WTC11 (cell line): ENCODE data around the gene UVRAG. TPM values are rescaled to one million over a fixed set of nuclear protein-coding genes. Genes with fewer than 3 reads are reported as not detected.

Source experiments
- ATAC-seq: fragments of 200-7000 bp; cut with Tn5 transposase; 2 replicates; pipeline ENCODE4 v1.10.0; 2021; ENCODE audit warnings: mild to moderate bottlenecking, moderate library complexity
- CTCF ChIA-PET: fragments of 300-600 bp; sonication (Branson Sonifier 250); formaldehyde crosslinking; loops from one replicate; lab custom pipeline; 2021; ENCODE audit warnings: antibody characterized with exemption; lab: Charles Lee
- POLR2A ChIA-PET: fragments of 350-600 bp; sonication (Branson Sonifier 250); formaldehyde crosslinking; loops from one replicate; lab custom pipeline; 2021; ENCODE audit warnings: antibody characterized with exemption; lab: Charles Lee
- DNase-seq: peaks from one replicate; pipeline ENCODE4 v3.0.0; 2021; ENCODE audit warnings: low spot score
- H3K27ac Mint-ChIP-seq: 2 replicates; pipeline ENCODE4 v1.8.0; 2021; ENCODE audit warnings: mixed read lengths
- H3K27me3 Mint-ChIP-seq: 2 replicates; pipeline ENCODE4 v1.8.0; 2021; ENCODE audit warnings: low read depth, mild to moderate bottlenecking, moderate library complexity, mixed read lengths
- H3K36me3 Mint-ChIP-seq: 2 replicates; pipeline ENCODE4 v1.8.0; 2021; ENCODE audit warnings: mixed read lengths
- H3K4me1 Mint-ChIP-seq: 2 replicates; pipeline ENCODE4 v1.8.0; 2022; ENCODE audit warnings: mixed read lengths
- H3K4me3 Mint-ChIP-seq: 2 replicates; pipeline ENCODE4 v1.8.0; 2021; ENCODE audit warnings: mild to moderate bottlenecking, moderate library complexity, mixed read lengths
- H3K9me3 Mint-ChIP-seq: 2 replicates; pipeline ENCODE4 v1.8.0; 2021; ENCODE audit warnings: mixed read lengths
- CREM ChIP-seq: sonication (generic); formaldehyde crosslinking; IDR thresholded peaks from 2 replicates; pipeline ENCODE4 v1.8.1; 2022; ENCODE audit warnings: mild to moderate bottlenecking, missing genetic modification reagents, moderate library complexity
- ELF4 ChIP-seq: sonication (generic); formaldehyde crosslinking; IDR thresholded peaks from 2 replicates; pipeline ENCODE4 v1.8.1; 2022; ENCODE audit warnings: low read depth, mild to moderate bottlenecking, moderate library complexity, missing genetic modification reagents
- EMX1 ChIP-seq: fragments of 250-450 bp; sonication (Bioruptor Pico); IDR thresholded peaks from 2 replicates; pipeline ENCODE4 v1.8.0; 2021; ENCODE audit warnings: mild to moderate bottlenecking
- ETV6 ChIP-seq: sonication (generic); formaldehyde crosslinking; IDR thresholded peaks from 2 replicates; pipeline ENCODE4 v1.8.1; 2022; ENCODE audit warnings: mild to moderate bottlenecking, missing genetic modification reagents
- FOXK1 ChIP-seq: sonication (generic); formaldehyde crosslinking; IDR thresholded peaks from 2 replicates; pipeline ENCODE4 v1.8.0; 2022; ENCODE audit warnings: mild to moderate bottlenecking, moderate library complexity, missing genetic modification reagents
- FOXP1 ChIP-seq: sonication (generic); formaldehyde crosslinking; IDR thresholded peaks from 2 replicates; pipeline ENCODE4 v1.8.0; 2022; ENCODE audit warnings: missing genetic modification reagents, mild to moderate bottlenecking, moderate library complexity, borderline replicate concordance
- JAZF1 ChIP-seq: fragments of 250-450 bp; sonication (Bioruptor Pico); IDR thresholded peaks from 2 replicates; pipeline ENCODE4 v1.9.0; 2021; ENCODE audit warnings: moderate library complexity, mild to moderate bottlenecking, inconsistent platforms
- JUN ChIP-seq: sonication (generic); formaldehyde crosslinking; IDR thresholded peaks from 2 replicates; pipeline ENCODE4 v1.8.0; 2023; ENCODE audit warnings: mild to moderate bottlenecking, missing genetic modification reagents
- KAT7 ChIP-seq: sonication (generic); formaldehyde crosslinking; IDR thresholded peaks from 2 replicates; pipeline ENCODE4 v1.8.1; 2023; ENCODE audit warnings: missing genetic modification reagents, mild to moderate bottlenecking, borderline replicate concordance
- SP1 ChIP-seq: sonication (generic); formaldehyde crosslinking; conservative IDR thresholded peaks from 2 replicates; pipeline ENCODE4 v1.8.1; 2022; ENCODE audit warnings: missing genetic modification reagents
- ZBTB21 ChIP-seq: sonication (generic); formaldehyde crosslinking; IDR thresholded peaks from 2 replicates; pipeline ENCODE4 v1.8.1; 2023; ENCODE audit warnings: mild to moderate bottlenecking, missing genetic modification reagents, borderline replicate concordance
- ZNF121 ChIP-seq: sonication (generic); formaldehyde crosslinking; IDR thresholded peaks from 2 replicates; pipeline ENCODE4 v1.8.0; 2023; ENCODE audit warnings: missing genetic modification reagents
- ZNF138 ChIP-seq: sonication (generic); formaldehyde crosslinking; conservative IDR thresholded peaks from 2 replicates; pipeline ENCODE4 v1.8.1; 2022; ENCODE audit warnings: mild to moderate bottlenecking, moderate library complexity, missing genetic modification reagents
- ZNF317 ChIP-seq: sonication (generic); formaldehyde crosslinking; IDR thresholded peaks from 2 replicates; pipeline ENCODE4 v1.8.1; 2023; ENCODE audit warnings: low read depth, mild to moderate bottlenecking, moderate library complexity, missing genetic modification reagents, borderline replicate concordance
- ZNF416 ChIP-seq: fragments of 250-450 bp; sonication (Bioruptor Pico); IDR thresholded peaks from 2 replicates; pipeline ENCODE4 v1.9.0; 2021; ENCODE audit warnings: mild to moderate bottlenecking, inconsistent platforms
- total RNA-seq: library from RNA; stranded (reverse); gene quantifications from 3 replicates; pipeline ENCODE4 v1.2.3, GENCODE V29; 2021
- TF ChIP-seq, protein P1 (sequence below): sonication (generic); formaldehyde crosslinking; IDR thresholded peaks from 2 replicates; pipeline ENCODE4 v1.8.0; 2023; ENCODE audit warnings: mild to moderate bottlenecking, missing genetic modification reagents
- TF ChIP-seq, protein P2 (sequence below): sonication (generic); formaldehyde crosslinking; IDR thresholded peaks from 2 replicates; pipeline ENCODE4 v1.8.1; 2022; ENCODE audit warnings: mild to moderate bottlenecking, moderate library complexity, missing genetic modification reagents
- TF ChIP-seq, protein P3 (sequence below): fragments of 250-450 bp; sonication (Bioruptor Pico); IDR thresholded peaks from 2 replicates; pipeline ENCODE4 v1.9.0; 2021; ENCODE audit warnings: moderate library complexity, mild to moderate bottlenecking, inconsistent platforms, borderline replicate concordance
- TF ChIP-seq, protein P4 (sequence below): fragments of 250-450 bp; sonication (Bioruptor Pico); IDR thresholded peaks from 2 replicates; pipeline ENCODE4 v2.1.2; 2022; ENCODE audit warnings: mild to moderate bottlenecking, moderate library complexity
- TF ChIP-seq, protein P5 (sequence below): sonication (generic); formaldehyde crosslinking; IDR thresholded peaks from 2 replicates; pipeline ENCODE4 v1.8.1; 2022; ENCODE audit warnings: low read depth, mild to moderate bottlenecking, moderate library complexity, missing genetic modification reagents, borderline replicate concordance
- TF ChIP-seq, protein P6 (sequence below): sonication (generic); formaldehyde crosslinking; IDR thresholded peaks from 2 replicates; pipeline ENCODE4 v1.8.1; 2023; ENCODE audit warnings: mild to moderate bottlenecking, missing genetic modification reagents, moderate library complexity
- TF ChIP-seq, protein P7 (sequence below): sonication (generic); formaldehyde crosslinking; IDR thresholded peaks from 2 replicates; pipeline ENCODE4 v1.8.1; 2023; ENCODE audit warnings: mild to moderate bottlenecking, missing genetic modification reagents, moderate library complexity
- TF ChIP-seq, protein P8 (sequence below): fragments of 250-450 bp; sonication (Bioruptor Pico); IDR thresholded peaks from 2 replicates; pipeline ENCODE4 v1.8.0; 2021; ENCODE audit warnings: mild to moderate bottlenecking
- TF ChIP-seq, protein P9 (sequence below): sonication (generic); formaldehyde crosslinking; IDR thresholded peaks from 2 replicates; pipeline ENCODE4 v1.8.0; 2022; ENCODE audit warnings: mild to moderate bottlenecking, missing genetic modification reagents

UVRAG gene
- total RNA-seq, 1 experiment from 2014 or later = 14.5 TPM

DNA sequence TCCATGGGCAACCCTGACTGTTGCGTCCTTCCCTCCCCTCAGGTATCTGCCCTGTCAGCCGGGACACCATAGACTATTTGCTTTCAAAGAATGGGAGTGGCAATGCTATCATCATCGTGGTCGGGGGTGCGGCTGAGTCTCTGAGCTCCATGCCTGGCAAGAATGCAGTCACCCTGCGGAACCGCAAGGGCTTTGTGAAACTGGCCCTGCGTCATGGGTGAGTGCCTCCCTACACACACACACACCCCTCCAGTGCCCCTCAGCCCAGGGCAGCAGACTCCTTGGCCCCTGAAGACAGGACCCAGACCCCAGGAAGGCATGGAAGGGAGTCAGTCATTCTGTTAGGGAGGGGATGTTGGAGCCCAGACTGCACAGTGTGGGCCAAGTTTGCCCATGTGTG is 17.9 kb upstream of the UVRAG start (continued):
- TF ChIP-seq, protein P1, sequence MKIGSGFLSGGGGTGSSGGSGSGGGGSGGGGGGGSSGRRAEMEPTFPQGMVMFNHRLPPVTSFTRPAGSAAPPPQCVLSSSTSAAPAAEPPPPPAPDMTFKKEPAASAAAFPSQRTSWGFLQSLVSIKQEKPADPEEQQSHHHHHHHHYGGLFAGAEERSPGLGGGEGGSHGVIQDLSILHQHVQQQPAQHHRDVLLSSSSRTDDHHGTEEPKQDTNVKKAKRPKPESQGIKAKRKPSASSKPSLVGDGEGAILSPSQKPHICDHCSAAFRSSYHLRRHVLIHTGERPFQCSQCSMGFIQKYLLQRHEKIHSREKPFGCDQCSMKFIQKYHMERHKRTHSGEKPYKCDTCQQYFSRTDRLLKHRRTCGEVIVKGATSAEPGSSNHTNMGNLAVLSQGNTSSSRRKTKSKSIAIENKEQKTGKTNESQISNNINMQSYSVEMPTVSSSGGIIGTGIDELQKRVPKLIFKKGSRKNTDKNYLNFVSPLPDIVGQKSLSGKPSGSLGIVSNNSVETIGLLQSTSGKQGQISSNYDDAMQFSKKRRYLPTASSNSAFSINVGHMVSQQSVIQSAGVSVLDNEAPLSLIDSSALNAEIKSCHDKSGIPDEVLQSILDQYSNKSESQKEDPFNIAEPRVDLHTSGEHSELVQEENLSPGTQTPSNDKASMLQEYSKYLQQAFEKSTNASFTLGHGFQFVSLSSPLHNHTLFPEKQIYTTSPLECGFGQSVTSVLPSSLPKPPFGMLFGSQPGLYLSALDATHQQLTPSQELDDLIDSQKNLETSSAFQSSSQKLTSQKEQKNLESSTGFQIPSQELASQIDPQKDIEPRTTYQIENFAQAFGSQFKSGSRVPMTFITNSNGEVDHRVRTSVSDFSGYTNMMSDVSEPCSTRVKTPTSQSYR = no peak
- TF ChIP-seq ZNF317 (CRISPR knock-in tag) (no peak), JAZF1 (CRISPR knock-in tag) (no peak), FOXK1 (no peak), ELF4 (CRISPR knock-in tag) (no peak)
- TF ChIP-seq, protein P2, sequence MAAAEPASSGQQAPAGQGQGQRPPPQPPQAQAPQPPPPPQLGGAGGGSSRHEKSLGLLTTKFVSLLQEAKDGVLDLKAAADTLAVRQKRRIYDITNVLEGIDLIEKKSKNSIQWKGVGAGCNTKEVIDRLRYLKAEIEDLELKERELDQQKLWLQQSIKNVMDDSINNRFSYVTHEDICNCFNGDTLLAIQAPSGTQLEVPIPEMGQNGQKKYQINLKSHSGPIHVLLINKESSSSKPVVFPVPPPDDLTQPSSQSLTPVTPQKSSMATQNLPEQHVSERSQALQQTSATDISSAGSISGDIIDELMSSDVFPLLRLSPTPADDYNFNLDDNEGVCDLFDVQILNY = no peak
- TF ChIP-seq, protein P3, sequence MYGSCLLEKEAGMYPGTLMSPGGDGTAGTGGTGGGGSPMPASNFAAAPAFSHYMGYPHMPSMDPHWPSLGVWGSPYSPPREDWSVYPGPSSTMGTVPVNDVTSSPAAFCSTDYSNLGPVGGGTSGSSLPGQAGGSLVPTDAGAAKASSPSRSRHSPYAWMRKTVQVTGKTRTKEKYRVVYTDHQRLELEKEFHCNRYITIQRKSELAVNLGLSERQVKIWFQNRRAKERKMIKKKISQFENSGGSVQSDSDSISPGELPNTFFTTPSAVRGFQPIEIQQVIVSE (CRISPR knock-in tag) = no peak
- TF ChIP-seq, protein P4, sequence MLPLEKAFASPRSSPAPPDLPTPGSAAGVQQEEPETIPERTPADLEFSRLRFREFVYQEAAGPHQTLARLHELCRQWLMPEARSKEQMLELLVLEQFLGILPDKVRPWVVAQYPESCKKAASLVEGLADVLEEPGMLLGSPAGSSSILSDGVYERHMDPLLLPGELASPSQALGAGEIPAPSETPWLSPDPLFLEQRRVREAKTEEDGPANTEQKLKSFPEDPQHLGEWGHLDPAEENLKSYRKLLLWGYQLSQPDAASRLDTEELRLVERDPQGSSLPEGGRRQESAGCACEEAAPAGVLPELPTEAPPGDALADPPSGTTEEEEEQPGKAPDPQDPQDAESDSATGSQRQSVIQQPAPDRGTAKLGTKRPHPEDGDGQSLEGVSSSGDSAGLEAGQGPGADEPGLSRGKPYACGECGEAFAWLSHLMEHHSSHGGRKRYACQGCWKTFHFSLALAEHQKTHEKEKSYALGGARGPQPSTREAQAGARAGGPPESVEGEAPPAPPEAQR (CRISPR knock-in tag) = no peak
- TF ChIP-seq, protein P5, sequence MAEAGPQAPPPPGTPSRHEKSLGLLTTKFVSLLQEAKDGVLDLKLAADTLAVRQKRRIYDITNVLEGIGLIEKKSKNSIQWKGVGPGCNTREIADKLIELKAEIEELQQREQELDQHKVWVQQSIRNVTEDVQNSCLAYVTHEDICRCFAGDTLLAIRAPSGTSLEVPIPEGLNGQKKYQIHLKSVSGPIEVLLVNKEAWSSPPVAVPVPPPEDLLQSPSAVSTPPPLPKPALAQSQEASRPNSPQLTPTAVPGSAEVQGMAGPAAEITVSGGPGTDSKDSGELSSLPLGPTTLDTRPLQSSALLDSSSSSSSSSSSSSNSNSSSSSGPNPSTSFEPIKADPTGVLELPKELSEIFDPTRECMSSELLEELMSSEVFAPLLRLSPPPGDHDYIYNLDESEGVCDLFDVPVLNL = no peak

DNA sequence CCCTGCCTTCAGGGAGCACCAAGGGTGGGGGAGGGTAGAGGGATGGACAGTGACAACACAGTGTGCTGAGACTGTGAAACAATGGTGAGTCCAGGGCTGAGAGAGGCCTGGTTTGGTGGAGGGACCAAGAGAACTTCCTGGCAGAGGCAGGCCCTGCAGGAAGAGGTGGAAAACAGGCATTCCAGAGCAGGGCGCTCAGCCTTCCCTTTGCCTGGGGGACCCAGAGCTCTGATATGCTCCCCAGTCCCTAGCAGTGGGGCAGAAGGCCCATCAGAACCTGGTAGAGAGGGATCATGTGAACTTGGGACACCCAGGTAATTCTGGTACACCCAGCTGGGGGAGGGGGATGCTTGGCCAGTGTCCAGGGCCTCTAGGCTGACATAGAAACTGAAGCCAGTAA is 17.2 kb upstream of the UVRAG start:
- ChIA-PET CTCF (no interaction called here), POLR2A (no interaction called here)
- Mint-ChIP-seq H3K27me3 (peaks cover 5% of the 10 kb centered on the region; the same call in 1 of the 2 replicates), H3K4me3 (no peak overlapping the region), H3K4me1 (peaks cover 4% of the 10 kb centered on the region; the same call in 1 of the 2 replicates), H3K9me3 (no peaks in the 10 kb centered on the region), H3K27ac (no peak overlapping the region), H3K36me3 (no peaks in the 10 kb centered on the region)
- DNase-seq (no peak), ATAC-seq (no peak)
- TF ChIP-seq ETV6 = no peak
- TF ChIP-seq ZNF317 (CRISPR knock-in tag) = no peak
- no peak for TF ChIP-seq EMX1
- TF ChIP-seq ZNF416 (CRISPR knock-in tag) = no peak
- TF ChIP-seq KAT7 (CRISPR knock-in tag) = no peak
- no peak for TF ChIP-seq ZNF121 (CRISPR knock-in tag)
- no peak for TF ChIP-seq JUN
- TF ChIP-seq, protein P6, sequence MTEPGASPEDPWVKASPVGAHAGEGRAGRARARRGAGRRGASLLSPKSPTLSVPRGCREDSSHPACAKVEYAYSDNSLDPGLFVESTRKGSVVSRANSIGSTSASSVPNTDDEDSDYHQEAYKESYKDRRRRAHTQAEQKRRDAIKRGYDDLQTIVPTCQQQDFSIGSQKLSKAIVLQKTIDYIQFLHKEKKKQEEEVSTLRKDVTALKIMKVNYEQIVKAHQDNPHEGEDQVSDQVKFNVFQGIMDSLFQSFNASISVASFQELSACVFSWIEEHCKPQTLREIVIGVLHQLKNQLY = no peak
- TF ChIP-seq FOXP1 (CRISPR knock-in tag) = no peak
- TF ChIP-seq, protein P7, sequence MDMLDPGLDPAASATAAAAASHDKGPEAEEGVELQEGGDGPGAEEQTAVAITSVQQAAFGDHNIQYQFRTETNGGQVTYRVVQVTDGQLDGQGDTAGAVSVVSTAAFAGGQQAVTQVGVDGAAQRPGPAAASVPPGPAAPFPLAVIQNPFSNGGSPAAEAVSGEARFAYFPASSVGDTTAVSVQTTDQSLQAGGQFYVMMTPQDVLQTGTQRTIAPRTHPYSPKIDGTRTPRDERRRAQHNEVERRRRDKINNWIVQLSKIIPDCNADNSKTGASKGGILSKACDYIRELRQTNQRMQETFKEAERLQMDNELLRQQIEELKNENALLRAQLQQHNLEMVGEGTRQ (CRISPR knock-in tag) = no peak
- TF ChIP-seq, protein P8, sequence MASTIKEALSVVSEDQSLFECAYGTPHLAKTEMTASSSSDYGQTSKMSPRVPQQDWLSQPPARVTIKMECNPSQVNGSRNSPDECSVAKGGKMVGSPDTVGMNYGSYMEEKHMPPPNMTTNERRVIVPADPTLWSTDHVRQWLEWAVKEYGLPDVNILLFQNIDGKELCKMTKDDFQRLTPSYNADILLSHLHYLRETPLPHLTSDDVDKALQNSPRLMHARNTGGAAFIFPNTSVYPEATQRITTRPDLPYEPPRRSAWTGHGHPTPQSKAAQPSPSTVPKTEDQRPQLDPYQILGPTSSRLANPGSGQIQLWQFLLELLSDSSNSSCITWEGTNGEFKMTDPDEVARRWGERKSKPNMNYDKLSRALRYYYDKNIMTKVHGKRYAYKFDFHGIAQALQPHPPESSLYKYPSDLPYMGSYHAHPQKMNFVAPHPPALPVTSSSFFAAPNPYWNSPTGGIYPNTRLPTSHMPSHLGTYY (CRISPR knock-in tag) = no peak
- TF ChIP-seq, protein P9, sequence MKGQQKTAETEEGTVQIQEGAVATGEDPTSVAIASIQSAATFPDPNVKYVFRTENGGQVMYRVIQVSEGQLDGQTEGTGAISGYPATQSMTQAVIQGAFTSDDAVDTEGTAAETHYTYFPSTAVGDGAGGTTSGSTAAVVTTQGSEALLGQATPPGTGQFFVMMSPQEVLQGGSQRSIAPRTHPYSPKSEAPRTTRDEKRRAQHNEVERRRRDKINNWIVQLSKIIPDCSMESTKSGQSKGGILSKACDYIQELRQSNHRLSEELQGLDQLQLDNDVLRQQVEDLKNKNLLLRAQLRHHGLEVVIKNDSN (CRISPR knock-in tag) = no peak
- no peak for TF ChIP-seq SP1
- TF ChIP-seq ZBTB21 (CRISPR knock-in tag) = no peak
- TF ChIP-seq ZNF138 = no peak
- no peak for TF ChIP-seq CREM
